SK-N-SH (cell line): Measurements from ENCODE around the gene ANK3.

Source experiments
- CTCF ChIP-seq: fragments of 200-600 bp; sonication (generic); IDR thresholded peaks from 2 replicates; pipeline ENCODE4 v1.6.1; 2017; ENCODE audit warnings: antibody characterized with exemption, mild to moderate bottlenecking, moderate library complexity
- EP300 ChIP-seq, 2 experiments: IDR thresholded peaks; 2 replicates each; pipeline versions ENCODE4 v1.4.0 to v1.6.1; 2012; ENCODE audit warnings: borderline replicate concordance in 1 of 2, low read depth in 1 of 2, low read length in 1 of 2
- EZH2phosphoT487 ChIP-seq: fragments of 200-600 bp; sonication (generic); IDR thresholded peaks from 2 replicates; pipeline ENCODE4 v1.6.1; 2017; ENCODE audit warnings: low read depth, mixed run types, mild to moderate bottlenecking, antibody characterized with exemption, moderate library complexity, borderline replicate concordance
- MXI1 ChIP-seq: IDR thresholded peaks from 2 replicates; pipeline ENCODE4 v1.6.1; 2012; ENCODE audit warnings: mild to moderate bottlenecking, low read depth, low read length, improper control_type of control experiment
- NFIC ChIP-seq: IDR thresholded peaks from 2 replicates; pipeline ENCODE4 v1.4.0; 2012; ENCODE audit warnings: borderline replicate concordance
- RFX5 ChIP-seq: IDR thresholded peaks from 2 replicates; pipeline ENCODE4 v1.6.1; 2012; ENCODE audit warnings: mild to moderate bottlenecking, improper control_type of control experiment, low read length
- SMC3 ChIP-seq: IDR thresholded peaks from 2 replicates; pipeline ENCODE4 v1.6.1; 2012; ENCODE audit warnings: low read depth, low read length, improper control_type of control experiment
- TCF12 ChIP-seq: IDR thresholded peaks from 2 replicates; pipeline ENCODE4 v1.4.0; 2012

GRCh38 chr10:60257767-60258428 is 131.8 kb downstream of the ANK3 start:
- TF ChIP-seq CTCF (no peak), TCF12 (no peak), NFIC (no peak), RFX5 (no peak), EZH2phosphoT487 (no peak), MXI1 (no peak), SMC3 (no peak), EP300 (IDR thresholded peaks at IDR 0.05; ENCODE audit: borderline replicate concordance in 1 of 2, low read depth in 1 of 2, low read length in 1 of 2) (no peak)
